Hepatocyte (in vitro differentiated cells): ENCODE measurements around the gene ORAI2.
"Not testable (repeated sequence)": the region's sequence is repeated elsewhere in the genome, so short reads cannot be mapped to it uniquely, and the experiment has no call there.

ENCODE experiments used
- CTCF ChIP-seq: fragments of 200-600 bp; sonication (generic); IDR thresholded peaks from 2 replicates; pipeline ENCODE4 v1.5.1; 2016; ENCODE audit warnings: antibody characterized with exemption, mild to moderate bottlenecking; ENCODE audit not compliant: poor library complexity
- EZH2 ChIP-seq: fragments of 200-600 bp; sonication (generic); IDR thresholded peaks from 2 replicates; pipeline ENCODE4 v1.6.1; 2016; ENCODE audit warnings: antibody characterized with exemption, mild to moderate bottlenecking, borderline replicate concordance
- EZH2phosphoT487 ChIP-seq: fragments of 200-600 bp; sonication (generic); IDR thresholded peaks from one replicate; pipeline ENCODE4 v1.6.1; 2018; ENCODE audit warnings: antibody characterized with exemption, mild to moderate bottlenecking, low read depth, moderate library complexity; ENCODE audit not compliant: unreplicated experiment, severe bottlenecking

DNA sequence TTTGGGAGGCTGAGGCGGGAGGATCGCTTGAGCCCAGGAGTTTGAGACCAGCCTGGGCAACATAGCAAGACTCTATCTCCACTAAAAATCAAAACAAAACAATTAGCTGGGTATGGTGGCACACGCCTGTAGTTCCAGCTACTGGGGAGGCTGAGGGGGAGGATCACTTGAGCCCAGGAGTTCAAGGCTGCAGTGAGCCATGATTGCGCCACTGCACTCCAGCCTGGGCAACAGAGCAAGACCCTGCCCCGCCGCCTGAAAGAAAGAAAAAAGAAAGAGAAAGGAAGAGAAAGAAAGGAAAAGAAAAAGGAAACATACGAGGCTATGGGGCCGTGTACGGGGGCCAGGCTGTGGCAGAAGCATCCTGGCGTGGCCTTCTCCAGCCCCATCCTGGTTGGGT is 21.6 kb downstream of the ORAI2 start:
- not testable (repeated sequence) for TF ChIP-seq EZH2, CTCF, EZH2phosphoT487
